ENCODE data around the gene SCIN.

- TF ChIP-seq POLR2AphosphoS5 (IDR thresholded peaks at IDR 0.05) (no peak), CTCF (IDR thresholded peaks at IDR 0.05; ENCODE audit: poor library complexity, severe bottlenecking) (no peak), EZH2 (IDR thresholded peaks at IDR 0.05; ENCODE audit: borderline replicate concordance, insufficient read depth, low read length, poor library complexity, severe bottlenecking) (no peak), RAD21 (conservative IDR thresholded peaks at IDR 0.05) (no peak), SMC3 (conservative IDR thresholded peaks at IDR 0.05; ENCODE audit: poor library complexity) (no peak), EP300 (conservative IDR thresholded peaks at IDR 0.05; ENCODE audit: poor library complexity, severe bottlenecking) (no peak), TAF1 (IDR thresholded peaks at IDR 0.05; ENCODE audit: low read depth) (no peak), REST (IDR thresholded peaks at IDR 0.05; ENCODE audit: borderline replicate concordance) (no peak), MXI1 (conservative IDR thresholded peaks at IDR 0.05; ENCODE audit: poor library complexity, severe bottlenecking) (no peak)
These were observed 103.5 kb downstream of the SCIN start for GRCh38 chr7:12674053-12674452.

Measured in neural cell (in vitro differentiated cells).